ENCODE results near the gene ATPAF1. TPM values are rescaled to one million over a fixed set of nuclear protein-coding genes. Genes with fewer than 3 reads are reported as not detected.

The ATPAF1 gene
- total and polyA plus RNA-seq, 10 donors, result 23.7 to 39.5 (median 27.4) TPM

DNA sequence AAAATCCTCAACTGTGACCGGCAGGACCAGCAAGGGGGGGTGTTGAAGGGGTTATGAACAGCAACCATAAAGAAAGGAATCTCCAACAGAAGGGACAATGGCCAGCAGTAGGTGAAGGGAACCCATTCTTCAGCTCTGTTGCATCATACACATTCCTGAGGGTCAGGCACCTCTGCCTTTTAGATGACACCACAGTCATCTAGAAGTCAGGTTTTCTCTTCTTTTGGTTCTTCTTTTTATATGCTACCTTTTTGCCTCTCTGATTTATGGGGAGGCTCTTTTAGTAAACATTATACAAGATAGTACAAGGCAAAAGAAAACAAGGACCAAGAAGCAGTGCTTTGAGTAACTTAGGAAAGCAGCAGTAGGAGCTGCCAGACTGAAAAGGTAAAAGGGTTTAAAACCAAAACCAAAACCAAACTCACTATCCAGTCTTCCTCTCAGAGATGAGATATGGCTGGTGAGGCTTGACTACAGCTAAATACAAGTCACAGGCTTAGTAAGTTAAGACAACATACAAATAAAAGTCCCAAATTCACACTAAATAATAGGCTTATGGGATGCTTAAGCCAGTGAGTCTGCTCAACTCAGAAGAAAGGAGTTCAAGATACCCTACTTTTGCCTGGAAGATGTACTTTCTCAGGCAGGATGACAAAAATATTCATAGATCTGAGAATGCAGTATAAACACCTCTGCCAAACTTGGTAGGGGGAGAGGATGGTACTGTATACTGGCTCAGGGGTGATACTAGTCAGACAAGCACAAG lies 7.6 kb upstream of the ATPAF1 start:
- no peak for DNase-seq
- H3K9me3 ChIP-seq, result no peaks in the 10 kb centered on the region
- H3K4me1 ChIP-seq, result peaks cover 0 to 19% (median 0%) of the 10 kb centered on the region in 6 donors
- no peak overlapping the region for H3K4me3 ChIP-seq
- peak overlapping the region in 6 of 8 donors; percentile 7 to 69 (median 55) for H3K27ac ChIP-seq
- intact Hi-C loops (cut with DNase I; ENCODE audit: low total_unique reads), result no loop called here
- 92 to 100% (median 95%) methylated on average over 1 of the region's 1 CpG for WGBS, 5 donors
- peaks cover 0 to 82% (median 44%) of the 10 kb centered on the region in 6 donors for H3K36me3 ChIP-seq
- TF ChIP-seq POLR2A (IDR thresholded peaks at IDR 0.05) (no peak), POLR2AphosphoS5 (IDR thresholded peaks at IDR 0.05) (no peak)
- TF ChIP-seq, protein P1, sequence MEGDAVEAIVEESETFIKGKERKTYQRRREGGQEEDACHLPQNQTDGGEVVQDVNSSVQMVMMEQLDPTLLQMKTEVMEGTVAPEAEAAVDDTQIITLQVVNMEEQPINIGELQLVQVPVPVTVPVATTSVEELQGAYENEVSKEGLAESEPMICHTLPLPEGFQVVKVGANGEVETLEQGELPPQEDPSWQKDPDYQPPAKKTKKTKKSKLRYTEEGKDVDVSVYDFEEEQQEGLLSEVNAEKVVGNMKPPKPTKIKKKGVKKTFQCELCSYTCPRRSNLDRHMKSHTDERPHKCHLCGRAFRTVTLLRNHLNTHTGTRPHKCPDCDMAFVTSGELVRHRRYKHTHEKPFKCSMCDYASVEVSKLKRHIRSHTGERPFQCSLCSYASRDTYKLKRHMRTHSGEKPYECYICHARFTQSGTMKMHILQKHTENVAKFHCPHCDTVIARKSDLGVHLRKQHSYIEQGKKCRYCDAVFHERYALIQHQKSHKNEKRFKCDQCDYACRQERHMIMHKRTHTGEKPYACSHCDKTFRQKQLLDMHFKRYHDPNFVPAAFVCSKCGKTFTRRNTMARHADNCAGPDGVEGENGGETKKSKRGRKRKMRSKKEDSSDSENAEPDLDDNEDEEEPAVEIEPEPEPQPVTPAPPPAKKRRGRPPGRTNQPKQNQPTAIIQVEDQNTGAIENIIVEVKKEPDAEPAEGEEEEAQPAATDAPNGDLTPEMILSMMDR (IDR thresholded peaks at IDR 0.05 in 8 of 11, conservative IDR thresholded peaks at IDR 0.05 in 3 of 11), result no peak
- H3K27me3 ChIP-seq (replicated peaks in 1 of 7), result no peaks in the 10 kb centered on the region

DNA sequence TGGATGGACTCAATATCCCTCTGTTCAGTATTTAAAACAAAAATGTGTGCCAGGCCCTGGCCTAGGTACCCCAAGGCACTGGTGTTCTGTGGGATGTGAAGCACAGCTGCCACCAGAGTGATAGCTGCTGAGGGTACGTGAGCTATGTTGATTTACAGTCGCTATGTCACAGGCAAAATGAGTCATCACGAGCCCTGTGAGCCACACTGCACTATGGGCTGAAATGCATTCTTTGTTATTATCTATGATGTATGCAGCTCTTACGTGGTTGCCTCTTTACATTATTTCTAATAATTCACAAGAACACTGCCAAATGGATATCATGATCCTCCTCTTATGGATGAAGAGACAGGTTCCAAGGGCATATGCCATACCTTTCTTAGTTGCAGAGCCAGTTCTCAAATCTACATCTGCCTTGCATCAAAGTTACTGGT lies 5.6 kb upstream of the ATPAF1 start:
- Histone ChIP-seq H3K27me3 (replicated peaks in 1 of 7) (no peaks in the 10 kb centered on the region), H3K9me3 (no peaks in the 10 kb centered on the region), H3K27ac (no peak overlapping the region), H3K4me3 (no peak overlapping the region), H3K4me1 (peaks cover 0 to 23% (median 2%) of the 10 kb centered on the region in 6 donors), H3K36me3 (peaks cover 0 to 62% (median 26%) of the 10 kb centered on the region in 6 donors)
- TF ChIP-seq, protein P1 (IDR thresholded peaks at IDR 0.05 in 8 of 11, conservative IDR thresholded peaks at IDR 0.05 in 3 of 11), result no peak
- TF ChIP-seq POLR2A (IDR thresholded peaks at IDR 0.05) (no peak), POLR2AphosphoS5 (IDR thresholded peaks at IDR 0.05) (no peak)
- WGBS, 5 donors, result 65 to 79% (median 69%) methylated on average over 4 of the region's 4 CpGs
- no peak for DNase-seq
- intact Hi-C loops (cut with DNase I; ENCODE audit: low total_unique reads), result no loop called here

DNA sequence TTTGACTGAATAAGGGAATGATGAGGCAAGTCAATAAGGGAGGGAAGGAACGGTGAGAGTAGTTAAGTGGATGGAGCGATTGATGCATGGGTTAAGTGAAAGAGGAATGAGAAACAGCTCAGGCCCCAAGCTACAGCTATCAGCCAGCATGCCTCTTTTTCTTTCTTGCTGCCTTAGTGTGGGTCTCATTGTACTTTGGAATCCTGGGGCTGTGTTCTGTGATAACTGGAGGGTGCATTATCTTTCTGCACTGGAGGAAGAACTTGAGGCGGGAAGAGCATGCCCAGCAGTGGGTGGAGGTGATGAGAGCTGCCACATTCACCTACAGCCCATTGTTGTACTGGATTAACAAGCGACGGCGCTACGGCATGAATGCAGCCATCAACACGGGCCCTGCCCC lies 4.5 kb upstream of the ATPAF1 start:
- no peak for TF ChIP-seq POLR2A (IDR thresholded peaks at IDR 0.05)
- TF ChIP-seq, protein P1 (IDR thresholded peaks at IDR 0.05 in 8 of 11, conservative IDR thresholded peaks at IDR 0.05 in 3 of 11), result no peak
- no peak for TF ChIP-seq POLR2AphosphoS5 (IDR thresholded peaks at IDR 0.05)
- intact Hi-C loops (cut with DNase I; ENCODE audit: low total_unique reads), result no loop called here
- H3K36me3 ChIP-seq, result peaks cover 0 to 52% (median 16%) of the 10 kb centered on the region in 6 donors
- 79 to 87% (median 82%) methylated on average over 8 of the region's 8 CpGs for WGBS, 5 donors
- H3K4me3 ChIP-seq, result no peak overlapping the region
- H3K27me3 ChIP-seq (replicated peaks in 1 of 7), result no peaks in the 10 kb centered on the region
- no peak for DNase-seq
- peaks cover 0 to 29% (median 9%) of the 10 kb centered on the region in 6 donors for H3K4me1 ChIP-seq
- no peaks in the 10 kb centered on the region for H3K9me3 ChIP-seq
- no peak overlapping the region for H3K27ac ChIP-seq

DNA sequence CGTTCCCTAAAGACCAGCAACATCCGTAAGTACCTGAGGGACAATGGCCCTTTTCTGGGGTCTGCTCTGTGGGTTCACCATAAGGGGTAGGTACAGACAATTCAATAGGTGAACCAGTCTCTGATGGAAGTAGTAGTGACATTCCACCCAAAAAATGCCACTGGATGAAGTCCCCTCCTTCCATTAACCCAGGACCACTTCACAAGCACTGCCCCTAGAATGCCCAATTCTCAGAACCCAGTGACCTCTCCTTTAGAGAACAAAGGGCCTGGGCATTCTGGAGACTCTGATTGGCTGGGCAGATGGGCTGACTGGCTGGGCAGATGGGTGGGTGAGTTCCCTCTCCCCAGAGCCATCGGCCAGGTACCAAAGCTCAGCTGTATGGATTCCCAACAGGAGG lies 3.4 kb upstream of the ATPAF1 start, which contains the start of gene TEX38:
TSS of gene TEX38 (plus strand) at position 301 of the 400 bp plus-strand sequence. CDS start at position 382, 81 bp downstream.
- Histone ChIP-seq H3K9me3 (no peaks in the 10 kb centered on the region), H3K4me1 (peaks cover 5 to 38% (median 20%) of the 10 kb centered on the region in 6 donors), H3K36me3 (peaks cover 0 to 40% (median 8%) of the 10 kb centered on the region in 6 donors), H3K4me3 (no peak within 1 kb of the TSS), H3K27me3 (replicated peaks in 1 of 7) (no peaks in the 10 kb centered on the region), H3K27ac (no peak within 1 kb of the TSS)
- 90 to 98% (median 95%) methylated on average over 2 to 3 of the region's 3 CpGs for WGBS, 5 donors
- TF ChIP-seq POLR2A (IDR thresholded peaks at IDR 0.05), result no peak
- TF ChIP-seq, protein P1 (IDR thresholded peaks at IDR 0.05 in 8 of 11, conservative IDR thresholded peaks at IDR 0.05 in 3 of 11), result no peak
- TF ChIP-seq POLR2AphosphoS5 (IDR thresholded peaks at IDR 0.05), result no peak
- intact Hi-C loops (cut with DNase I; ENCODE audit: low total_unique reads), result no loop called here
- DNase-seq, result no peak
